Colonic mucosa (tissue), 4 donors: ENCODE results near the gene EFHC2. TPM values are rescaled to one million over a fixed set of nuclear protein-coding genes. Genes with fewer than 3 reads are reported as not detected.

Experiments
- DNase-seq: peaks from one replicate; pipeline ENCODE4 v3.0.0-alpha.2; 2020
- H3K27ac ChIP-seq: fragments of 200-600 bp; one replicate; pipeline ENCODE4 v1.8.0; 2021
- H3K27me3 ChIP-seq: fragments of 200-600 bp; one replicate; pipeline ENCODE4 v1.8.0; 2021
- H3K36me3 ChIP-seq: fragments of 200-600 bp; one replicate; pipeline ENCODE4 v1.8.0; 2021
- H3K4me1 ChIP-seq: fragments of 200-600 bp; one replicate; pipeline ENCODE4 v1.8.0; 2021; ENCODE audit warnings: mild to moderate bottlenecking
- H3K4me3 ChIP-seq: fragments of 200-600 bp; one replicate; pipeline ENCODE4 v1.8.0; 2021
- H3K9ac ChIP-seq, 2 donors: one replicate each; pipeline ENCODE4 v1.7.0; 2013; ENCODE audit warnings: control low read depth in 2 of 2, low read depth in 2 of 2, low read length in 2 of 2
- H3K9me3 ChIP-seq: fragments of 200-600 bp; one replicate; pipeline ENCODE4 v1.8.0; 2021
- intact Hi-C: fragments of 100-400 bp; cut with DNase I; formaldehyde crosslinking; loops from one replicate; pipeline ENCODE4 v1.14.1; 2022
- total RNA-seq, 2 donors: library from RNA; stranded (reverse); fragmentation: NEBNext Ultra II Directional in 1 of 2; extraction: Animal tissue kit (Norgen Biotek cat#: 25700) in 1 of 2; gene quantifications; one replicate each; pipeline ENCODE4 v1.2.1, GENCODE V29; 2021
- TF ChIP-seq, protein P1 (sequence below): fragments of 200-600 bp; IDR thresholded peaks from one replicate; pipeline ENCODE4 v1.8.0; 2022; ENCODE audit warnings: antibody characterized with exemption, mild to moderate bottlenecking
- donor health status: healthy.
- donor health status: DM: no; HTN: no; CAD: no.
- donor health status: DM: no; HTN: no; CAD: no.

Gene EFHC2
- total RNA-seq, 2 donors from 2014 or later = 0.57 to 2.0 TPM

DNA sequence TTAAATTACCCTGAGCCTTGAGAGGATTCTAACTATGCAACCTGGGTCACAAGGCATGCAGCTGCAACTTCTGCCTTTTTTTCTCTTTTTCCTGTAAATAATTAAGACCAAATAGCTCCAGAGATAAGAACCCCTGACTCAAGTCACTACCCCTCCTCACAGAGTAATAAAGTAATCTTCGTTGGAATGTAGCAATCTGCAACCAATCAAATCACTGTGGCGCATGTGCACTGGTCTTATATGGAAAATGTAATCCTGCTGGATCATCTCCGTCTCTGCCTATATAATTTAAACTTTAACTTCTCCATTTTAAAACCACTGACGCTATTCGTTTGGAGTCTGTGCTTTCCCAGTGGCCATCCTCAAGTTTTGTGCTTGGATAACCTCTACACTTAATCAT is 6.1 kb upstream of the EFHC2 start:
- DNase-seq = no peak
- no peak overlapping the region for H3K27ac ChIP-seq
- no peaks in the 10 kb centered on the region for H3K9me3 ChIP-seq
- intact Hi-C loops = no loop called here
- H3K36me3 ChIP-seq = no peaks in the 10 kb centered on the region
- H3K27me3 ChIP-seq = no peaks in the 10 kb centered on the region
- no peak overlapping the region for H3K4me3 ChIP-seq
- H3K9ac ChIP-seq = no peak overlapping the region
- no peaks in the 10 kb centered on the region for H3K4me1 ChIP-seq
- TF ChIP-seq, protein P1, sequence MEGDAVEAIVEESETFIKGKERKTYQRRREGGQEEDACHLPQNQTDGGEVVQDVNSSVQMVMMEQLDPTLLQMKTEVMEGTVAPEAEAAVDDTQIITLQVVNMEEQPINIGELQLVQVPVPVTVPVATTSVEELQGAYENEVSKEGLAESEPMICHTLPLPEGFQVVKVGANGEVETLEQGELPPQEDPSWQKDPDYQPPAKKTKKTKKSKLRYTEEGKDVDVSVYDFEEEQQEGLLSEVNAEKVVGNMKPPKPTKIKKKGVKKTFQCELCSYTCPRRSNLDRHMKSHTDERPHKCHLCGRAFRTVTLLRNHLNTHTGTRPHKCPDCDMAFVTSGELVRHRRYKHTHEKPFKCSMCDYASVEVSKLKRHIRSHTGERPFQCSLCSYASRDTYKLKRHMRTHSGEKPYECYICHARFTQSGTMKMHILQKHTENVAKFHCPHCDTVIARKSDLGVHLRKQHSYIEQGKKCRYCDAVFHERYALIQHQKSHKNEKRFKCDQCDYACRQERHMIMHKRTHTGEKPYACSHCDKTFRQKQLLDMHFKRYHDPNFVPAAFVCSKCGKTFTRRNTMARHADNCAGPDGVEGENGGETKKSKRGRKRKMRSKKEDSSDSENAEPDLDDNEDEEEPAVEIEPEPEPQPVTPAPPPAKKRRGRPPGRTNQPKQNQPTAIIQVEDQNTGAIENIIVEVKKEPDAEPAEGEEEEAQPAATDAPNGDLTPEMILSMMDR = no peak

DNA sequence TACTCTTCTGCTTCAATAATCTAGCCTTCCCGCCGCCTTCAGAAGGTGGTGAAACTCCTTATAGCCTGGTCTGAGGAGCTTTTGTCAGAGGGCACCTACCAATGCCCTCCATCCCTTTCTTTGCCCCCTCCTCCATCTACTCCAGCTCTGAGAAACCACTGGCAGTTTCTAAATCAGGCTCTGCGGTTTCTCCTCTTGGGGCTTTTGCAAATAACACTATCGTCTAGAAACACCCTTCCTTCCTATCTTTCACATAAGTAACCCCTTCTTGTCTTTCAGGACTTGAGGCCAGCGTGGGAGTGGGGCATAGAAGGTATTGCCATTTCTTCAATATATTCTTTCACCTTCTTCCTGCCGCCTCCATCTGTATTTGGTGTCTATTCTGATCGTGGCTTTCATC is 1.2 kb upstream of the EFHC2 start:
- no peak overlapping the region for H3K27ac ChIP-seq
- no peak for DNase-seq
- intact Hi-C loops = no loop called here
- H3K4me1 ChIP-seq = no peaks in the 10 kb centered on the region
- no peaks in the 10 kb centered on the region for H3K9me3 ChIP-seq
- peak overlapping the region; percentile 28 for H3K4me3 ChIP-seq
- TF ChIP-seq, protein P1 = no peak
- no peak overlapping the region for H3K9ac ChIP-seq
- no peaks in the 10 kb centered on the region for H3K27me3 ChIP-seq
- no peaks in the 10 kb centered on the region for H3K36me3 ChIP-seq

DNA sequence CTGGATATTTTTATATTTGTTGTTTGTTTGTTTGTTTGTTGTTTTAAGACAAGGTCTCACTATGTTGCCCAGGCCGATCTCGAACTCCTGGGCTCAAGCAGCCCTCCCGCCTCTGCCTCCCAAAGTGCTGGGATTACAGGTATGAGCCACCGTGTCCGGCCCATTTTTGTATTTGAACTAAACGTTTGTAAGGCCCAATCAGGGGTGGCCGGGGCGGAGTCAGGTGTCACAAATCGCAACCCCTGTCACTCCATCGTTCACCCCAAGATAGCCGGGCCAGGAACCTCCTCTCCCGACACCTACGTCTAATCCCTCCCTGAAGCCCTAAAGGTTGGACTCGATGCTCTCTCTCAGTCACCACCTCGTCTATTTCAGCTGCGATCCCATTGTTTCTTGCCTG is 722 bp upstream of the EFHC2 start:
- Histone ChIP-seq H3K4me1 (no peaks in the 10 kb centered on the region), H3K9ac (no peak overlapping the region), H3K4me3 (peak overlapping the region; percentile 28), H3K36me3 (no peaks in the 10 kb centered on the region), H3K9me3 (no peaks in the 10 kb centered on the region), H3K27me3 (no peaks in the 10 kb centered on the region), H3K27ac (no peak overlapping the region)
- no peak for DNase-seq
- TF ChIP-seq, protein P1 = no peak
- intact Hi-C loops = no loop called here

DNA sequence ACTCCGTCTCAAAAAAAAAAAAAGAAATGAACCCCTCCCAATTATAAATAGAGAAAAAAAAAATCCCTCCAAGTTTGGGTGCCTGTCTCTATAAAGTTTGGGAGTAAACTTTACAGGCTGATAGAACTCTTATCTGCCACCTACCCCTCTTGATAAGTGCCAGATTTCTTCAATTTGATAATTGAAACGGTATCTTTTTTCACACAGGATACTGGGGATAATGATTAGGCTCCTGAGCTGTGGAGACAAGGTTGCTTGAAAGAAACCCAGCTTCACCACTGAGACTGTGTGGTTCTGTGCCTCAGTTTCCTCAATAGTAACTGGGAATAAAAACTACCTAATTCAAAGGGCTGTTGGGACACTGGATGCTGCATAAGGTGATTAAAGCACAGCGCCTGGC is 606 bp downstream of the EFHC2 start:
- Histone ChIP-seq H3K4me3 (peak overlapping the region; percentile 28), H3K9me3 (no peaks in the 10 kb centered on the region), H3K9ac (no peak overlapping the region), H3K4me1 (no peaks in the 10 kb centered on the region), H3K36me3 (no peaks in the 10 kb centered on the region), H3K27me3 (no peaks in the 10 kb centered on the region), H3K27ac (no peak overlapping the region)
- intact Hi-C loops = no loop called here
- TF ChIP-seq, protein P1 = no peak
- no peak for DNase-seq

DNA sequence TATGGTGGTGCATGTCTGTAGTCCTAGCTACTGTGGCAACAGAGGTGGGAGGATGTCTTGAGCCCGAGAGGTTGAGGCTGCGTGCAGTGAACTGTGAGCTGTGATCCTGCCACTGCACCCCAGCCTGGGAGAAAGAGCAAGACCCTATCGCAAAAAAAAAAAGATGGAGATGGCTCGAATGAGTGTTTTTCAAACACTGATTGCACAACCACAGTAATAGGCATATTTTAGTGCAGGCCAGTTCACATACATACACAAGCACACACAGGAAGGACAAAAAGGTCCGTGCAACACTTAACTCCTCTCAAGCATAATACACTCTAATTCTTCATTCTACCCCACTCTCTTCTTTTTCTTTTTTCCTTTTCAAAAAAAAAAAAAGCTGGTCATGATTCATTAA is 5.1 kb downstream of the EFHC2 start:
- Histone ChIP-seq H3K9ac (no peak overlapping the region), H3K27me3 (no peaks in the 10 kb centered on the region), H3K9me3 (no peaks in the 10 kb centered on the region), H3K36me3 (no peaks in the 10 kb centered on the region), H3K27ac (no peak overlapping the region), H3K4me3 (no peak overlapping the region), H3K4me1 (no peaks in the 10 kb centered on the region)
- no peak for DNase-seq
- intact Hi-C loops = no loop called here
- TF ChIP-seq, protein P1 = no peak

DNA sequence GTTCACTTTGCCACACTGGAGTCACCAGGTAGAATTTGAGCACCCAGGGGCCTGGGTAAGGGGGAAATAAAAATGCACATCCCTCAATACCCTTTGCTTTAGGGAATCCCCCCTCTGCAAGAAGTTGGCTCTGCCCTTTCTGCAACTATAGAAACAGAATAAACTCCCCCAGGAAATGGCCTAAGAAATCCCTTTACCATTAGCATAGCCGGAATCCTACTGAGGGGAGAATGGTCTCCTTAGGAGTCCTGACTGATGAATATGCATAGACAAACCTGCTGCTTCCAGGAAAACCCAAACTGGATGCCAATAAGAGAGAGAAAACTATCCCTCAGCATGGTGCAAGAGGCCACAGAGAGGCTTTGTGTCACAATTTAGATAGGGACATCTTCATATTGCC is 11.0 kb downstream of the EFHC2 start:
- Histone ChIP-seq H3K9ac (no peak overlapping the region), H3K36me3 (no peaks in the 10 kb centered on the region), H3K27ac (no peak overlapping the region), H3K27me3 (no peaks in the 10 kb centered on the region), H3K4me1 (no peaks in the 10 kb centered on the region), H3K9me3 (no peaks in the 10 kb centered on the region), H3K4me3 (no peak overlapping the region)
- DNase-seq = no peak
- TF ChIP-seq, protein P1 = no peak
- intact Hi-C loops = no loop called here
